Type B pancreatic cell (in vitro differentiated cells): ENCODE measurements around the gene HOXD1. TPM values are rescaled to one million over a fixed set of nuclear protein-coding genes. Genes with fewer than 3 reads are reported as not detected.

ENCODE experiments used
- DNase-seq: peaks from one replicate; pipeline ENCODE4 v3.0.0; 2021; ENCODE audit warnings: mixed read lengths; ENCODE audit not compliant: unreplicated experiment; ENCODE audit errors: extremely low spot score
- H3K27ac Mint-ChIP-seq: 2 replicates; pipeline ENCODE4 v1.8.0; 2021; ENCODE audit warnings: mild to moderate bottlenecking, mixed read lengths
- H3K27me3 Mint-ChIP-seq: 2 replicates; pipeline ENCODE4 v1.8.0; 2021; ENCODE audit warnings: mixed read lengths
- H3K36me3 Mint-ChIP-seq: 2 replicates; pipeline ENCODE4 v1.8.0; 2021; ENCODE audit warnings: mixed read lengths
- H3K4me1 Mint-ChIP-seq: one replicate; pipeline ENCODE4 v1.8.0; 2021; ENCODE audit warnings: mixed read lengths; ENCODE audit not compliant: unreplicated experiment
- H3K4me3 Mint-ChIP-seq: 2 replicates; pipeline ENCODE4 v1.8.0; 2021; ENCODE audit warnings: mild to moderate bottlenecking, mixed read lengths
- H3K9me3 Mint-ChIP-seq: 2 replicates; pipeline ENCODE4 v1.8.0; 2021; ENCODE audit warnings: mixed read lengths
- microRNA-seq: library from miRNA; unstranded; fragments of <30 nt; microRNA quantifications from one replicate; pipeline ENCODE4, GENCODE V29; 2020
- total RNA-seq: library from RNA; stranded (reverse); gene quantifications from 2 replicates; pipeline ENCODE4 v1.2.1, GENCODE V29; 2021; ENCODE audit warnings: low replicate concordance
- TF ChIP-seq, protein P1 (sequence below): fragments of 200-600 bp; sonication (generic); conservative IDR thresholded peaks from 2 replicates; pipeline ENCODE4 v1.5.0; 2021; ENCODE audit warnings: antibody characterized with exemption, mild to moderate bottlenecking

The HOXD1 gene
- total RNA-seq, 1 donor from 2014 or later, result 7.7 TPM

DNA sequence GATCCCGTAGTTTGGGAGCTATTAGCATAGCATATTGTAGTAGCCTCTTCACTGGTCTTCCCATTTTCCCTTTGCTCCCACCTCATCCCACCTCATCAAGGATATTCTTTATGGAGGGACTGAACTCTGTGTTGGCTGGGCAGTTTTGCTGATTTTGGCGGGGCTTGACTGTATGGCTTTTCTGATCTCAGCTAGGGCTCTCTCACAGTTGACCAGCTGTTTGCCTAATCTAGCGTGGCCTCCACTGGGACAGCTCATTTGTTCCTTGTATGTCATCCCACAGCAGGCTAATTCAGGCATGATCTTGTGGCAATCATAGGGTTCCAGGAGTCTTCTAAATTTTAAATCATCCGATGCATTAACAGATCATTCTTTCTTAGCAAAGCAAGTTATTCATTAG, 50.6 kb downstream of the HOXD1 start:
- H3K4me3 Mint-ChIP-seq, result no peak overlapping the region
- H3K27ac Mint-ChIP-seq, result no peak overlapping the region
- no peaks in the 10 kb centered on the region for H3K36me3 Mint-ChIP-seq
- TF ChIP-seq, protein P1, sequence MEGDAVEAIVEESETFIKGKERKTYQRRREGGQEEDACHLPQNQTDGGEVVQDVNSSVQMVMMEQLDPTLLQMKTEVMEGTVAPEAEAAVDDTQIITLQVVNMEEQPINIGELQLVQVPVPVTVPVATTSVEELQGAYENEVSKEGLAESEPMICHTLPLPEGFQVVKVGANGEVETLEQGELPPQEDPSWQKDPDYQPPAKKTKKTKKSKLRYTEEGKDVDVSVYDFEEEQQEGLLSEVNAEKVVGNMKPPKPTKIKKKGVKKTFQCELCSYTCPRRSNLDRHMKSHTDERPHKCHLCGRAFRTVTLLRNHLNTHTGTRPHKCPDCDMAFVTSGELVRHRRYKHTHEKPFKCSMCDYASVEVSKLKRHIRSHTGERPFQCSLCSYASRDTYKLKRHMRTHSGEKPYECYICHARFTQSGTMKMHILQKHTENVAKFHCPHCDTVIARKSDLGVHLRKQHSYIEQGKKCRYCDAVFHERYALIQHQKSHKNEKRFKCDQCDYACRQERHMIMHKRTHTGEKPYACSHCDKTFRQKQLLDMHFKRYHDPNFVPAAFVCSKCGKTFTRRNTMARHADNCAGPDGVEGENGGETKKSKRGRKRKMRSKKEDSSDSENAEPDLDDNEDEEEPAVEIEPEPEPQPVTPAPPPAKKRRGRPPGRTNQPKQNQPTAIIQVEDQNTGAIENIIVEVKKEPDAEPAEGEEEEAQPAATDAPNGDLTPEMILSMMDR, result no peak
- DNase-seq, result no peak
- H3K27me3 Mint-ChIP-seq, result peaks cover 7% of the 10 kb centered on the region
- peaks cover 16% of the 10 kb centered on the region for H3K4me1 Mint-ChIP-seq
- H3K9me3 Mint-ChIP-seq, result no peaks in the 10 kb centered on the region

DNA sequence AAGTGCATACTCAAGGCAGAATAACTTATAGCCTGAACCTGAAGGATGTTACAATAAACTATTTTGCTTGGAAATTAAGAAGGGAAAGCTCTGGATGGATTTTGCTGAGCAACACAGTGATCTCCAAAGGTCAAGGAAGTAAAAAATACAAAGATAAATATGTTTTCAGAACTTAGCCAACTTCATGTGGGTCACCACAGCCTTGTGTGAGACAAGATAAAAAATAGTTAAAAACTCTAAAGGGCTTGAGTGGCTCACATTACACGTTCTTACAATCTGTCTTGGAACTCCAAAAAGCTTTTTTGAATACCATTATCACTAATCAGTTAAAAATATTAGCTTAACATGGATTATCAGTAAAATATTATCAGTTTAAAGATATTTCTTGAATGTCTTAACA, 51.8 kb downstream of the HOXD1 start:
- TF ChIP-seq, protein P1, result no peak
- no peak overlapping the region for H3K27ac Mint-ChIP-seq
- no peaks in the 10 kb centered on the region for H3K36me3 Mint-ChIP-seq
- peaks cover 9% of the 10 kb centered on the region for H3K4me1 Mint-ChIP-seq
- H3K4me3 Mint-ChIP-seq, result no peak overlapping the region
- DNase-seq, result no peak
- peaks cover 2% of the 10 kb centered on the region for H3K27me3 Mint-ChIP-seq
- no peaks in the 10 kb centered on the region for H3K9me3 Mint-ChIP-seq

Small RNA genes lying within 50 kb of the gene (microRNA-seq; reads per million reads assigned to microRNA genes)
- gene MIR10B, result 144 reads per million, percentile 66 among the genes with 10 or more reads in this experiment

Other genes starting within 250 kb of the HOXD1 start
- 26.4 and 33.7 TPM in 2 replicates for gene LNPK, start 186.4 kb upstream of the HOXD1 start, total RNA-seq
- 0.10 TPM in 1 of 2 replicates, not detected in the other for gene EVX2, start 104.7 kb upstream of the HOXD1 start, total RNA-seq
- 0.31 and 0.43 TPM in 2 replicates for gene HOXD13, start 95.9 kb upstream of the HOXD1 start, total RNA-seq
- gene HOXD12, start 88.9 kb upstream of the HOXD1 start, total RNA-seq, result not detected in 2 replicates
- gene HOXD11, start 81.4 kb upstream of the HOXD1 start, total RNA-seq, result 0.21 and 1.1 TPM in 2 replicates
- 0.19 and 0.56 TPM in 2 replicates for gene HOXD10, start 71.9 kb upstream of the HOXD1 start, total RNA-seq
- 0.19 and 1.5 TPM in 2 replicates for gene HOXD9, start 65.9 kb upstream of the HOXD1 start, total RNA-seq
- gene HOXD8, start 59.0 kb upstream of the HOXD1 start, total RNA-seq, result 2.8 TPM in 1 of 2 replicates, not detected in the other
- 37.0 TPM in 1 of 2 replicates, not detected in the other for gene HOXD4, start 37.1 kb upstream of the HOXD1 start, total RNA-seq
- gene HOXD3, start 31.4 kb upstream of the HOXD1 start, total RNA-seq, result 25.4 TPM in 1 of 2 replicates, not detected in the other
- gene MTX2, start 80.8 kb downstream of the HOXD1 start, total RNA-seq, result 30.2 TPM in 2 replicates